Medulla oblongata (tissue), 1 donor: ENCODE data around the gene JPH3.

ENCODE experiments used
- DNase-seq: peaks from one replicate; pipeline ENCODE4 v3.0.0-alpha.2; 2015; ENCODE audit errors: extremely low spot score

JPH3 gene

DNA sequence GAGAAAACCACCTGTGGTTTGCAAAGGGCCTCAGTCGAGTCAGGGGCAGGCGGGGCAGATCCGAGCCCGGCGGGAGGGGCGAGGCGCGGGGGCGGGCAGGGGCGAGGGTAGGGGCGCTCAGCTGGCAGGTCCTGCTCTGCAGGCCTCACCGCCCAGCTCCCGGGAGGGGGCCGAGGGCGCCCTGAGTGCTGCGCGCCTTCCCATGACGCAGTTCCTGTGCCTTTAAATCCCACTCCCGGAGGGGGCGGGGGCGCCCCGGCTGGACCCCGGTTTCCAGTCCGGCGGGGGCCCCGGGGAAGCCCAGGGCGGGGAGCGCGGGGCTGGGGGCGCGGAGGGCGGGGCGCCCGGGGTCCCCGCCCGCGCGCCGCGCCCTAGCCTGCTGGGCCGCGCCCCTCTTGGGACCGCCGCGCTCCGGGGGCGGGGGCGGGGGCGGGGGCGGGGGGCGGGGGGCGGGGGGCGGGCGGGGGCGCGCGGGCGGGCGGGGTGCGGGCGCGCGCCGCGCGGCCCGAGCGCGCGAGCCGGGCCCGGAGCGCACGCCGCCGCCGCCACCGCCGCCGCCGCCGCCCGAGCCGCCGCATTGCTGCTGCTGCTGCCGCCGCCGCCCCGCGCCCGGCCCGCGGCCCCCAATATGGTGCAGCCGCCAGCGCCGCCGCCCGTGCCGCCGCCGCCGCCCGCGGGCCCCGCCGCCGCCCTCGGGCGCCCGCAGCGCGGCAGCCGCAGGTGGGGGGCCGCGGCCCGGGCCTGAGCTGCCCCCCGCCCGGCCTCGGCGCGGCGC is at the start of gene JPH3:
Gene JPH3 (plus strand): TSS at position 508 of the 775 bp plus-strand sequence. CDS start 639 bp downstream, outside the sequence.
- DNase-seq = no peak

- DNase-seq = no peak
Measured at GRCh38 chr16:87552772-87553573, 49.3 kb upstream of the JPH3 start.

- DNase-seq = no peak
Measured at GRCh38 chr16:87554754-87555427, 47.4 kb upstream of the JPH3 start.

- no peak for DNase-seq
Measured at GRCh38 chr16:87555647-87556046, 46.7 kb upstream of the JPH3 start.

DNA sequence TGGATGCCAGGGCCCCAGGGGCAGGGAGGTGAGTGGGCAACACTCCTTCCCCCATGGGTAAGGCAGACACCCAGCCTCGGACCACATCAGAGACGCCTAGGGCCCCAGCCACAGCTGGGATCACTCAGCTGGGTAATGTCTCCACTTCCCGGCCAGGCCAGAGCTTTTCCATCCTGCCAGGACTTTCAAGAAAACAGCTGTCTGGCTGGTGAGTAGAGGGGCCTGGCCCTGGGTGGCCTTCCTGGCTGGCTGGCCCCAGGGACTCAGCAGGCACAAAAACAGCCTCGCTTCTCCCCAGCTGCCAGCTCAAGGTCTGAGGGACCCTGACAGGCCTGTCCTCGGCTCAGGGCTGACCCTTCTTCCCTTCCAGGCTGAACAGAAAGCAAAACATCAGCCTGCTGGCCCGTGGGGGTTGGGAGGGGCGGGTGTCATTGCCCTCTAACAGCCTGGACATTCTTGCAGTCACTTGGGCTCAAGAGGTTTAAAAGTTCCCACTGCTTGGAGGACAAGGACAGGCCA is 45.3 kb upstream of the JPH3 start:
- no peak for DNase-seq

DNA sequence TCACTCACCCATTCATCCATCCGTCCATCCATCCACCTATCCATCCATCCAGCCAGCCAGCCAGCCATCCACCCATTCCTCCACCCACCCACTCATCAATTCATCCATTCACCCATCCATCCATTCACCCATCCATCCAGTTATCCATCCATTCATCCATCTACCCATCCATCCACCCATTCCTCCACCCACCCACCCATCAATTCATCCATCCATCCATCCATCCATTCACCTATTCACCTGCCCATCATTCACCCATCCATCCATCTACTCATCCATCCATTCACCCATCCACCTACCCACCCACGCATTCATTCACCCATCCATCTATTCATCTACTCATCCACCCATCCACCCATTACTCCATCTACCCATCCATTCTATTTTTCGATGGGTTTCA is 43.6 kb upstream of the JPH3 start:
- DNase-seq = no peak

GRCh38 chr16:87559945-87560344 is 42.4 kb upstream of the JPH3 start:
- DNase-seq = no peak

DNA sequence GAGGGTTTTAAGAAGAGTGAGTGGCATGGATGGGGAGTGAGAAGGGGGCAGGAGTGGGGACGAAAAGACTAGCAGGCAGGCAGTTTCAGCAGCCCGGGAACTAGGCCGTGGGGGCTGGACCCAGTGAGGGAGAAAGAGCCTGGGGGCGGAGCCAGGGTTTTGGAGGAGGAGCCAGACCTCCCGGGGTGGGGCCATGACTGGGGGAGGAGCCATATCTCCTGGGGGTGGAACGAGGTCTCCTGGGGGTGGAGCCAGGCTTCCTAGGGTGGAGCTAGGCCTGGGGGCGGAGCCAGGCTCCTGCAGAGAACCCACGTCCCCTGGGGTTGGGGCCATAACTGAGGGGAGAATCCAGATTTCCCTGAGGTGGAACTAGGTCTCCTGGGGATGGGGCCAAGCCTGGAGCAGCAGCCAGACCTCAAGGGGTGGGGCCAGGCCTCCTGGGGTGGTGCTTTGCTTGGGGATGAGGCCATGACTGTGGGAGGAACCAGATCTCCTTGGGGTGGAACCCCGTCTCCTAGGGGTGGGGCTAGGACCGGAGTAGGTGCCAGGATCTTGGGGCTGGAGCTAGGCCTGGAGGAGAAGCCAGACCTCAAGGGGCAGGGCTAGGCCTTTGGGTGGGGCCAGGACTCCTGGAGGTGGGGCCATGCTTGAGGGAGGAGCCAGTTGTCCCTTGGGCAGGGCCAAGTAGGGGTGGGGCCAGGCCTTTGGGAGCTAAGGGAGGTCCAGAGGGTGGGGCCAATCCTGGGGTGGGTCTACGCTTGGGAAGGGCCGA is 41.7 kb upstream of the JPH3 start:
- no peak for DNase-seq

DNA sequence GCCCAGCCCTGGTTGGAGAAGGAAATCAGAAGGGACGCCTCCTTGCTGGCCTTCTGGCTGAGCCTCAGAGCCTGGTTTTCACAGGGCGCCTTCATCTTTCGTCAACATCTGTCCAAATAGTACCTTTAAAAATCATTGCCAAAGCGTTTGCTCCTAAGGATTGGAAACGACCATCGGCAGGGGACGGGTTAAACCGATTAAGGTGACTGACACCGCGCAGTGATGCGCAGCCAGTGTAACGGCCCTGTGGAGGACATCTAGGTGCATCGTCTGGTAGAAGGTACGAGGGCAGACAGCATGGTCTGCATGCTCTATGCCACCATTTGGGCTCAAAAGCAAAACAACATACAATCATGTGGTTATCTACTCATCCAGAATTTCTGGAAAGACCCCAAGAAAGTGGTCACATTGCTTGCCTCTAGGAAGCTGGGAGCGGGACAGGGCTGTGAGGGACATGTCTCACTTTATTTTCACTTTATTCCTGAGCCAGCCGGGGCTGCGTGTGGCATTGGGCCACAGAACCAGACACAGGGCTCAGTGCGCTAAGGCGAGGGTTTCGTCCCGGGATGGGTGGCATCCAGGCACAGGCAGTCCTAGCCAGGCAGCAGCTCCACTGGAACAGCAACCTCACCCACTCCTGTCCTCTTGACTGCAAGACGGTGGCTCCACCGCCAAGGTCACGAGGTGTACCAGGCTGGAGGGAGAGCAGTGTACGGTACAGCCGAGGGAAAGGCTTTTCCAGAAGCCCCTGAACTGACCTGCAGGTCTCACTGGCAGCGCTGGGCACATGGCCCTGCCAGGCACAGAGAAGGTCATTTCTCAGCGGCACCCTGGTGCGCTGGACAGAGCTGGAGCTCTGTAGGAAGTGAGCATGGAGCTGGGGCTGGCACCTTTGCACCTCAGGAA is 40.9 kb upstream of the JPH3 start:
- no peak for DNase-seq

DNA sequence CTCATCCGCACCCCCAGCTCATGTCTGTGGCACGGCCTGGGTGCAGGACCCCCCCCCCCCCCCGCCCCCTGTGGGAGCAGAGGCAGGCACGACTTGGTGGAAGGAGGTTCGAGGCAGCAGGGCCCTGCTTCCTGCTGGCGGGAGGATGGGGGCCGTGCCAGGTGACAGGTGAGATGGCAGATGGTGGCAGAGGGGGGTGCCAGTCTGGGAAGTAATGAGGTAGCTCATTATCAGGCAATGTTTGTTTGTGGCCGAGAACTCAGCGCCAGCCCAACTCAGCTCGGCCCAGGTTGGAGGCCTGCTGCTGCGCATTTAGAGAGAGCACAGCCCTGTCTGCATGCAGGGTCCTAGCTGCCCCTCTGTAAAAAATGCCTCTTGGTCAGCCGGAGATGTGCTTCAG is 40.1 kb upstream of the JPH3 start:
- DNase-seq = no peak

DNA sequence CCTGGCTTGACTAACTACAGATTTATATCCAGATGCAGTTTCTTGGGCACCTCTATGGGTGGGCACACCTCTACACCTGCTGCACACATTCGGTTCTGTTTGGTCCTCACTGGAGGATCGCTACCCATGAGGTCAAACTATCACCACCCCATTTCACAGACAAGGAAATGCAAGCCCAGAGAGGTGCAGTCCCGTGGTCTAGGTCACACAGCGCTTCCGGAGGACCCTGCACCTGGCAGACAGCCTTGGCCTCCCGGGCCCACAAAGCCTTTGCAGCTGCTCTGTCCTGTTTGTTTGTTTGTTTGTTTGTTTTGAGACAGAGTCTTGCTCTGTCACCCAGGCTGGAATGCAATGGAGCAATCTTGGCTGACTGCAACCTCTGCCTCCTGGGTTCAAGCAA is 39.3 kb upstream of the JPH3 start:
- no peak for DNase-seq

- no peak for DNase-seq
Measured at GRCh38 chr16:87563714-87564523, 38.4 kb upstream of the JPH3 start.

- no peak for DNase-seq
Measured at GRCh38 chr16:87564524-87564778, 37.9 kb upstream of the JPH3 start.

DNA sequence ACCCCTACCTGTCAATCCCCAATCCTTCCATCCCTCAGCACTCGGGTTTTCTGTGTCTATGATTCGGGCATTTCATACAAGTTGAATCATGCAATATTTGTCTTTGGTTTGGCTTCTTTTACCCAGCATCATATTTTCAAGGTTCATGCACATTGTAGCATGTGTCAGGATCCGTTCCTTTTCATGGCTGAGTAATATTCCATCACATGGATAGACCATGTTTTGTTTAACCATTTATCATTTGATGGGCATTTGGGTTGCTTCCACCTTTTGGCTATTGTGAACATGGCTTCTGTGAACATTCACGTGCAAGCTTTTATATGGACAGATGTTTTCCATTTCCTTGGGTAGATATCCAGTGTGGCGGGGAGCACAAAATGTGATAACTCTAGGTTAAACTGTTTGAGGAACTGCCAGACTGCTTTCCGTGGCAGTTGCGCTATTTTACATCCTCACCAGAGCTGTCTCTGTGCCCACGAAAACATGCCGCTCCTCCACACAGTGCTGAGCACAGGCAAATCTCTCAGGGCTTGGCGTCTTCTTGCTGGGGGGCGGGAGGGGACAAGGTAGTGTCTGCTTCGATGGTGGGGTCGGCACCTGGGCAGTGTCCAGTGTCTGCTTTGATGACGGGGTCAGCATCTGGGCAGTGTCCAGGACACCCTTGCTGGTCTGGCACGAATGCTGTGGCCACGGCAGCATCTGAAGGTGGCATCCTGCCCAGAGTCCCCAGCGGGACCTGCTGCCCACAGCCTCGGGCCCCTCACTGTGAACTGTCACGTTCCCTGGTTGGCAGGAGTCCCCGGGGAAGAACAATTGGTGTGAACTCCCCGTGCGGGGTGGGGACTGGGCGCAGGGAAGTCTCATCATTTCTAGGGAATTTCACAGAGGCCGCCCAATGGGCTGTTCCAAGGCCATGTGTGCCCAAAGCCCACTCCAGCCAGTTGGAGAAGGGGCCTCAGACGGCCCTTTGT is 32.4 kb upstream of the JPH3 start:
- no peak for DNase-seq

GRCh38 chr16:87570572-87570937 is 31.8 kb upstream of the JPH3 start:
- DNase-seq = no peak

DNA sequence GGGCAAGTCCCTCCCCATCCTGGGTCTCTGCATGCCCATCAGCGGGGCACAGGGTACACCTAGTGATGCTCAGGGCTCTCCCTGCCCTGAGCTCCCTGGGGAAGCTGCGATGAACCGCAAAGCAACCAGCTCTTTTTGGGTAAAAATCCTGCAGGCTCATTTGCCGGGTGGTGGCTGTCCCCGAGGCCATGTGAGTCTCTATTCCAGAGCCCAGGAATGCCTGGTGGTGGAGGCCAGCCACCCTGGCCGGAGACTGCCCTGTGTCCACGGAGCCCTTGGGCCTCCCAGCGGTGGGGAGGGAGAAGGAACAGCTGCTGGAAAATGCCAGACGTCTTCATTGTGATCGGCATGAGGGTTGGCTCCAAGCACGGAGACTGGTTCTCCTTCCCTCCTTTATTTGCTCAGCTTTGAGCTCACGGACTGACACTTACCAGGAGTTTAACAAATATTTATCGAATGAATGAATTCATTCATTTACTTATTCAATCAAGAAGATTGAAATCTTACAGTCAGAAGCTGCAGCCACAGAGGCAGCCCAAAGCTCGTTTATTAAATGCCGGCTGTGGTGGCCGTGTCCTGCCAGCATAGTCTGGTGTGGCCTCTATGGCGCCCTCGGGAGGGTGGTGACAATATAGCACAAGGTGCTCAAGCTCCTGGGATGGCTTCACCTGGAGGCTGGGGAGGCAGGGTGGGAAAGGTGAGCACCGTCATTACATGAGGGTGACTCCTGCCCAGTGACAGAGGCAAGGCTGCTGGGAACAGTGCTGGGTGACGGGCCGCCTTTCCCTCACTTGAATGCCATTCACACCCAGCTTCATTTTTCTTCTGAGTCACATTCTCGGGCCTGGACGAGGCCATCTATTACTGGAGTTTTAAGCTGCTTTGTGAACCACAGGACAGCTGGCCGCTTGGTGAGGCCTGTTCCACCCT is 31.1 kb upstream of the JPH3 start:
- peak; percentile 63 for DNase-seq

- DNase-seq = no peak
Measured at GRCh38 chr16:87571868-87572244, 30.5 kb upstream of the JPH3 start.

- DNase-seq = no peak
Measured at GRCh38 chr16:87572959-87573358, 29.3 kb upstream of the JPH3 start.
